Thyroid gland (tissue), 4 donors: ENCODE results near the gene FBXO3. TPM values are rescaled to one million over a fixed set of nuclear protein-coding genes. Genes with fewer than 3 reads are reported as not detected.
A peak's percentile ranks its signal among the peaks of the same experiment; 100 is the strongest.

ENCODE experiments used
- DNase-seq, 2 donors: peaks; one replicate each; pipeline ENCODE4 v3.0.0-alpha.2; 2019
- H3K27ac ChIP-seq, 3 donors: fragments of 200-600 bp; sonication (generic); 1 replicate in 2 of 3; 2 replicates in 1 of 3; pipeline ENCODE4 v1.5.1; 2016 to 2019; ENCODE audit warnings: mild to moderate bottlenecking in 1 of 3, moderate library complexity in 1 of 3
- H3K27me3 ChIP-seq: fragments of 200-600 bp; sonication (generic); one replicate; pipeline ENCODE4 v1.5.1; 2019
- H3K36me3 ChIP-seq, 2 donors: fragments of 200-600 bp; sonication (generic); one replicate each; pipeline ENCODE4 v1.5.1; 2016 to 2019
- H3K4me1 ChIP-seq, 2 donors: fragments of 200-600 bp; sonication (generic); one replicate each; pipeline ENCODE4 v1.5.1; 2017 to 2019
- H3K4me3 ChIP-seq, 3 donors: fragments of 200-600 bp; sonication (generic); replicated peaks in 1 of 3; 1 replicate in 2 of 3; 2 replicates in 1 of 3; pipeline ENCODE4 v1.5.1; 2016; ENCODE audit warnings: mild to moderate bottlenecking in 1 of 3
- H3K9me3 ChIP-seq: fragments of 200-600 bp; sonication (generic); one replicate; pipeline ENCODE4 v1.5.1; 2017
- CTCF ChIP-seq, 6 experiments: fragments of 200-600 bp in 3 of 6; fragments of 450-650 bp in 3 of 6; sonication (generic) in 3 of 6; IDR thresholded peaks; one replicate each; pipeline ENCODE4 v1.5.1; 2016 to 2019; ENCODE audit warnings: antibody characterized with exemption in 6 of 6, mild to moderate bottlenecking in 2 of 6, inconsistent platforms in 1 of 6, moderate library complexity in 1 of 6
- POLR2A ChIP-seq, 2 donors: fragments of 450-650 bp; IDR thresholded peaks; one replicate each; pipeline ENCODE4 v1.6.1; 2017; ENCODE audit warnings: antibody characterized with exemption in 2 of 2, mild to moderate bottlenecking in 2 of 2, moderate library complexity in 1 of 2
- WGBS, 2 donors: methylation state at CpG; one replicate each; pipeline ENCODE4 v1.1.5; 2017; 5-methylcytosine and 5-hydroxymethylcytosine counted together
- intact Hi-C: fragments of 100-400 bp; cut with DNase I; formaldehyde crosslinking; loops from one replicate; pipeline ENCODE4 v1.15.1; 2023
- total RNA-seq, 4 donors: library from RNA; depleted of rRNA; stranded (reverse); fragments of >200 nt; gene quantifications; one replicate each; pipeline ENCODE4 v1.2.3, GENCODE V29; 2016

The FBXO3 gene
- total RNA-seq, 4 donors from 2014 or later, result 55.8 to 82.0 (median 57.7) TPM

GRCh38 chr11:33775832-33776470 is 1.6 kb upstream of the FBXO3 start:
- DNase-seq, result no peak
- Histone ChIP-seq H3K9me3 (no peaks in the 10 kb centered on the region), H3K4me1 (peaks cover 0 to 23% of the 10 kb centered on the region in 2 donors), H3K36me3 (no peaks in the 10 kb centered on the region), H3K27me3 (no peaks in the 10 kb centered on the region), H3K27ac (no peak overlapping the region), H3K4me3 (no peak overlapping the region)
- 67 to 75% methylated on average over 1 of the region's 1 CpG for WGBS, 2 donors
- TF ChIP-seq POLR2A (IDR thresholded peaks at IDR 0.05) (no peak), CTCF (IDR thresholded peaks at IDR 0.05) (no peak)
- intact Hi-C loops, result no loop called here

DNA sequence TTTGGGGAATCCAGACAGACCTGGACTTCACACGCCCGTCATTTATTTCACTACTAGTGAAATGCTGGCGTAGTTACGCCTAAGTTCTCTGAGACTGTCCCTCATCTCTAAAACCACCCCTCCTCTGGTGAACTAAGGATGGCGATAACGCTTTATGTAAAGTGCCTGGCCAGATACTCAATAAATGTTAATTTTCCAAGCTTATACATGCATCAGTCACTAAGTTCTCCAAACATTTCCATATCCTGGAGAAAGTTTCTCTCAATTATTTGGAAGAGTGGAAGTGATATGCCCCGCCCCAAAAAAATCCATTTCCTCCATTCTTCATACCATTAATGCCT is 1.1 kb upstream of the FBXO3 start:
- Histone ChIP-seq H3K4me1 (peaks cover 0 to 23% of the 10 kb centered on the region in 2 donors), H3K4me3 (no peak overlapping the region), H3K27ac (no peak overlapping the region), H3K36me3 (no peaks in the 10 kb centered on the region), H3K27me3 (no peaks in the 10 kb centered on the region), H3K9me3 (no peaks in the 10 kb centered on the region)
- 81 to 85% methylated on average over 7 of the region's 7 CpGs for WGBS, 2 donors
- TF ChIP-seq POLR2A (IDR thresholded peaks at IDR 0.05) (no peak), CTCF (IDR thresholded peaks at IDR 0.05) (no peak)
- intact Hi-C loops, result no loop called here
- no peak for DNase-seq

DNA sequence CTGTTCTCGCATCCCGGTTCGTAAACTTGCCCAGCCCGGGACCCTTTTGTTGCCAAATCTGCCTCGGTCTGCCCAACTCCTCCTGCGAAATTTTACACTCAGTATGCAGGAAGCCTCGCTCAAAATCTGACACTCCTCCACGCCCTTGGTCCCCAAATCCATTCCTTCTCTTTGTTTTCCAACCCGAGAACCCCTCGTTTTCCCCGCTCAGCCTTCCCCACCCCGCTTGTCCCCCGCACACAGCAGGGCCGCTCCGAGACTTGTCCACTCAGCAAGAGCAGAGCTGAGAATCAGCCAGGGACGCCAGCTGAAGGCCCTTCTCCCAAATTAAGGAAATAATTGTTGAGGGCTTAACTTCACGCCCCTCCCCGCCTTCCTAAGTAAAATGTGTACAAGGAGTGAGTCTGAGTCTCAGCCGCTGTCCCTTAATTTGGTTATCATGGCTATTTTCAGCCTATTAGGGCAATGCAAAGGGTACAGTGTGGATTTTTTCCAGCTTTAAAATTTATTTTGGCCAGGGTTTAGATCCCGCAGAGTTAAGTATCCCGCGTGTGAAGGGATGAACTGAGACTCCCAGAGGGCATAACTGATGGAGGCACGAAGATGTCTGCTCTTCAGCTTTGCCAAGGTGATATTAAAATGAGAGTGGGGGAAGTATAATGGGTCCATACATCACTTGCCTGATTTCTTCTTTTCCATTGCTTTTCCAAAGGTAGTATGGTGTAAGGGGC is 581 bp upstream of the FBXO3 start:
- no peak for TF ChIP-seq CTCF (IDR thresholded peaks at IDR 0.05)
- no peak for TF ChIP-seq POLR2A (IDR thresholded peaks at IDR 0.05)
- Histone ChIP-seq H3K27ac (peak overlapping the region; percentile 50 to 76 (median 74)), H3K4me3 (peak overlapping the region; percentile 25 to 87 (median 82)), H3K9me3 (no peaks in the 10 kb centered on the region), H3K4me1 (peaks cover 0 to 23% of the 10 kb centered on the region in 2 donors), H3K36me3 (no peaks in the 10 kb centered on the region), H3K27me3 (no peaks in the 10 kb centered on the region)
- peak in 1 of 2 donors; percentile 22 for DNase-seq
- intact Hi-C loops, result no loop called here
- WGBS, 2 donors, result 5 to 6% methylated on average over 23 of the region's 23 CpGs

DNA sequence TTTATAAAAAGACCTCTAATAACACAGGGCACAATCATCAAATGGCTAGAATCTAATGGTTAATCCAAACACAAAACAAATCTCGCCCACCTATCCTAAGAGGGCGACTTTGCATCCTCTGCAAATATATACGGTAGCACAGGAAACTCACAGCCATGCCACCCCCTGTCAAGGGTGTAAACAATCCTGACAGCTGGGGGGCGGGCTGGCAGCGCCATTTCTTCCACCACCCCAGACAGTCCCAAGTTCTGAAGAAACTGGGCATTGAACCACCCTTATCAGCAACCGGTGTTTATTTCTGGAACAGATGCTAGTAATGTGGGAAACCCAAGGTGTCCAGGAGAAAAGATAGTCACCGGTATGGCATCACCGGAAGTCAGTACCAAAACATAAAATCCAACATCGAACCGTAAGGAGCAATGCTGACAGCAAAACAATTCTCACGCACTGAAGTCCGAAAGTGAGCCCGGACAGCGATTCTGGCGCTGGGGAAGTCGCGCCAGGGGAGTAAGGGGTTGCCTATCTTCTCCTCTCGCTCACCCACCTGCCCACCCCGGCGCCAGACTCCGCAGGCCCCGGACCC is 825 bp downstream of the FBXO3 start:
- TF ChIP-seq POLR2A (IDR thresholded peaks at IDR 0.05) (no peak), CTCF (IDR thresholded peaks at IDR 0.05) (no peak)
- Histone ChIP-seq H3K4me3 (peak overlapping the region; percentile 82 to 99 (median 88)), H3K27ac (peak overlapping the region in 2 of 3 donors; percentile 74 to 76), H3K27me3 (no peaks in the 10 kb centered on the region), H3K36me3 (peaks cover 0 to 3% of the 10 kb centered on the region in 2 donors), H3K4me1 (peaks cover 0 to 23% of the 10 kb centered on the region in 2 donors), H3K9me3 (no peaks in the 10 kb centered on the region)
- intact Hi-C loops, result no loop called here
- 8 to 16% methylated on average over 12 to 16 of the region's 22 CpGs for WGBS, 2 donors
- no peak for DNase-seq

- intact Hi-C loops, result no loop called here
- TF ChIP-seq POLR2A (IDR thresholded peaks at IDR 0.05), result no peak
- no peak for TF ChIP-seq CTCF (IDR thresholded peaks at IDR 0.05)
- Histone ChIP-seq H3K4me1 (peaks cover 0 to 23% of the 10 kb centered on the region in 2 donors), H3K27me3 (no peaks in the 10 kb centered on the region), H3K27ac (no peak overlapping the region), H3K9me3 (no peaks in the 10 kb centered on the region), H3K36me3 (peaks cover 0 to 9% of the 10 kb centered on the region in 2 donors), H3K4me3 (no peak overlapping the region)
- DNase-seq, result no peak
- 29 to 39% methylated on average over 1 of the region's 1 CpG for WGBS, 2 donors
Observed at GRCh38 chr11:33772870-33773269, 1.4 kb downstream of the FBXO3 start.
